HG03159 (cell line): ENCODE results near the gene HECTD1.
A peak's percentile ranks its signal among the peaks of the same experiment; 100 is the strongest.
"Not testable (repeated sequence)": the region's sequence is repeated elsewhere in the genome, so short reads cannot be mapped to it uniquely, and the experiment has no call there.

Experiments
- ATAC-seq: cut with Tn5 transposase; IDR thresholded peaks from one replicate; pipeline ENCODE4 v1.9.1; 2021; ENCODE audit warnings: mild to moderate bottlenecking, moderate library complexity; ENCODE audit not compliant: unreplicated experiment

Gene HECTD1

DNA sequence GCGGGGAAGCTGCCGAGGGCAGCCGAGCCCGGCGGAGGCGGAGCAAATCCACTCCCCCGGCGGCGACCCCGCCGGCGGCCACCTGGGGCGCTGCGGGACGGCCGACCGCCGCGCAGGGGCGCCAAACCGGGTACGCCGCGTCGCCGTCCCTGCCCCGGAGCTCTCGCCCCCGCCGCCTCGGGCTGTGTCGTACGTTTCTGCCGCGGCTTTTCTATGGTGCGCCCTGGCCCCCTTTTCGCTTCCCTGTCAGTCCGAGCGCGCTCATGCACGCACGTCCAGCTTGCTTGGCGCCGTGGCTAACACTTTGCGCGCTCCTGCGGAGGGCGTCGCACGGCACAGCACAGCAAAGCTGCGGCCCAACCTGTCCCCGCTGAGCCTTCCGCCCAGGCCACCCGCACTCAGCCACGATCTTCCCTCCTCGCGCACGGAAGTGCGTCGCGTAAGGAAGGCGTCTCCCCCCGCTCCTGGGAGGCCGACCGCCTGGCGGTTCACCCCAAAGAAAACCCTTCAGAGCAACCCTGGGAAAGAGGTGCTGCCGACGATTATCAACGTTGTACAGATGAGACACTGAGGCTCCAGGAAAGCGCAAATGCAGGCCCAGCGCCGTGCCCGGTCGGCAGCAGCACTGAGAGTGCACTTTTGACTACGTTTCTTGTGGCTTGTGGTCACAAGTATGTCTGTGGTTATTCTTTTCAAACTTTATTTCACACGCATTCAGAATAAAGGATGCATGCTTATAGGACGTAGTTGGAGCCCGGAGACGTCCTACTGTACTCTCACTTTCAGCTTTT lies at the start of gene HECTD1:
Gene HECTD1 (minus strand): TSS at position 39 of the 791 bp plus-strand sequence. CDS start 1,857 bp downstream, outside the sequence.
- peak; percentile 70 for ATAC-seq

DNA sequence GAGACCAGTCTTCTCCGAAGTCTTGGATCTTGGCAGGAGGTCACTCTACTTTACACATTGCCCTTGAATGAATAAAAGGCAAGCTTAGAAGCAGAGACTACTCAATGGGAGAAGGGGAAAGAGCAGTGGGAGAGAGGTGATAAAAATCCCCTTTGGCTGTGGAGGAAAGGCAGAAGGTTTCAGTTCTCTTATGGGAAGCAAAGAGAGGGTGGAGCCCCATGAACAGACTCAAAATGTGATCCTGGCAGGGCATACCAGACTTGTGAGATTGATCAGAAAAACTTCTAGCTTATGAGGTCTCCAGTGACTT lies 49.6 kb upstream of the HECTD1 start:
- ATAC-seq, result no peak

DNA sequence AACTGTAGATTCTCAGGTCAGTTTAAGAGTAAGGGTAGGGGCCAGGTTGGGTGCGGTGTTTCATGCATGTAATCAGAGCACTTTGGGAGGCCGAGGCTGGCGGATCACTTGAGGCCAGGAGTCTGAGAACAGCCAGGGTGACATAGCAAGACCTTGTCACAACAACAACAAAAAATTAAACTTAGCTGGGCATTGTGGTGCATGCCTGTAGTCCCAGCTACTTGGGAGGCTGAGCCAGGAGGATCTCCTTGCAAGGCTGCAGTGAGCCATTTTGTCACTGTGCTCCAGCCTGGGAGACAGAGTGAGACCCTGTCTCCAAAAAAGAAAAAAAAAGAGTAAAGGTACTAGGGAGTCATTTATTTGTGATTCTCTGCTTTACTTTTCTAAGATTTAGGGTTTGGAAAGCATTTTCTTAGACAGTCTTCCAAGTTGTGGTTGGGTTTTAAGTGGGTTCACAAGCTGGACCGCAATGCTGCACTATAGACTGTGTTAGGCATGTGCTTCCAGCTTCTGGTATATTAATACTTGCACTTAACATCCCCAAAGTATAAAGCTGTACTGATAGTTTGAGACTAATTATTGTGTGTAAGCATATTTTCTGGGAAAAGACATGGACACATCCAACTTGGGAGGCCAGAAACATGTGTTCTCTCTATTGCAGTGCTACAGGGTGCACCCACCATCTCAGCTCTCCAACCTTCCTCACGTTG lies 49.1 kb upstream of the HECTD1 start:
- ATAC-seq, result no peak

DNA sequence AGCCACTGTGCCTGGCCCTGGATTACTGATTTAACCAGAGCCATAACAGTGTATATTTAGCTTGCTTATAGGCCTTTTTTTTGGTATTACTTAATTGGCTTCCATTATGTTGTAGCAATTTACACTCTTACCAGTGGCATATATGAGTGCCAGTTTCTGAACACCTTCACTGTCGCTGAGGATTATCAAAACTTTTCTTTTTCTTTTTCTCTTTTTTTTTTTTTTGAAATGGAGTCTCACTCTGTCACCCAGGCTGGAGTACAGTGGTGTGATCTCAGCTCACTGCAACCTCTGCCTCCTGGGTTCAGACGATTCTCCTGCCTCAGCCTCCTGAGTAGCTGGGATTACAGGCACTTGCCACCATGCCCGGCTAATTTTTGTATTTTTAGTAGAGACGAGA lies 48.3 kb upstream of the HECTD1 start:
- not testable (repeated sequence) for ATAC-seq

DNA sequence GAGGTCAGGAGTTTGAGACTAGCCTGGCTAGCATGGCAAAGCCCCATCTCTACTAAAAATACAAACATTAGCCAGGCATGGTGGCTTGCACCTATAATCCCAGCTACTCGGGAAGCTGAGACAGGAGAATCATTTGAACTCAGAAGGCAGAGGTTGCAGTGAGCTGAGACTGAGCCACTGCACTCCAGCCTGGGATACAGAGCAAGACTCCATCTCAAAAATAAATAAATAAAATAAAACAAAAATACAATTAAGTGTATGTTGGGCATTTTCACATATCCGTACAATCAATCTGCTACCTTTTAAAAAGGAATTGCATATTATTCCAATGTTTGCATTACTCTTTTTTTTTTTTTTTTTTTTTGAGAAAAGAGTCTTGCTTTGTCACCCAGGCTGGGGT lies 47.7 kb upstream of the HECTD1 start:
- ATAC-seq, result no peak

DNA sequence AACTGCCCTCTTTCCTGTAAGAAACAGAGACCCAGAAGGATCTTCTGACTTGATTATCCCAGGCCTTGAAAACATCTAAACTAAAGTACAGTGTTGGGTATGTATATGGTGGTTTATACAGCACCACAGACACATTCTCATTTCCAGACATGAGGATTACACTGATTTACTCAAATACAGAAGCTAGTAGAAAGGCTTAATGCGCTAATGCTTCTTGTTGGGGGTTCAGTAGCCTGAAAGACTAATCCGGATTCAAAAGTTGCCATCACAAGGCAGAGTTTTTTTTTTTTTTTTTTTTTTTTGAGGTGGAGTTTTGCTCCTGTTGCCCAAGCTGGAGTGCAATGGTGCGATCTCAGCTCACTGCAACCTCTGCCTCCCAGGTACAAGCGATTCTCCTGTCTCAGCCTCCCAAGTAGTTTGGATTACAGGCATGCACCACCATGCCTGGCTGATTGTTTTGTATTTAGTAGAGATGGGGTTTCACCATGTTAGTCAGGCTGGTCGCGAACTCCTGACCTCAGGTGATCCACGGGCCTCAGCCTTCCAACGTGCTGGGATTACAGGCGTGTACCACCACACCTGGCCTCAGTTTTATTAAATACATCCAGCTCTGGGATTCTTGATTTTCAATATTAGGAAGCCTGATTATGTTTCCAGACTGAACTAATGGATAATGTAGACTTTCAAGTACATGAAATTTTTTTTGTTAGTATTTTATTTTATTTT lies 46.3 kb upstream of the HECTD1 start:
- no peak for ATAC-seq

DNA sequence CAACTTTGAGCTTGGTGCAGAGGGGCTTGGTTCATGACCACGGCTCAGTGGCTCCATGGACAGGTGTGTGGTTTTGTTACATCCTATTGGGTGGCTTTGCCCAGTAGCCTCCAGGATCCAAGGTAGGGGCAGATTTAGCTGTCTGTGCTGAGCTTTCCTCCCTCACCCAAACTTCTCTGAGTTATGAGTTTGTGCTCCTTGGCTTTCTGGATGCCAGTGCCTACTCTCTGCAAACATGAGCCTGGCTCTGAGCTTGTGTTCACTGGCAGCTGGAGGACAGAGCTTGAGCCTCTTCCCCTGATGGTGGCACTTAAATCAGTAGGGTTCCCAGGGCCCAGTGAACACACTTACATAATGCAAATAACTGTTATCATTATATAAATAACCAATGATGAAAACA lies 45.3 kb upstream of the HECTD1 start:
- ATAC-seq, result no peak

DNA sequence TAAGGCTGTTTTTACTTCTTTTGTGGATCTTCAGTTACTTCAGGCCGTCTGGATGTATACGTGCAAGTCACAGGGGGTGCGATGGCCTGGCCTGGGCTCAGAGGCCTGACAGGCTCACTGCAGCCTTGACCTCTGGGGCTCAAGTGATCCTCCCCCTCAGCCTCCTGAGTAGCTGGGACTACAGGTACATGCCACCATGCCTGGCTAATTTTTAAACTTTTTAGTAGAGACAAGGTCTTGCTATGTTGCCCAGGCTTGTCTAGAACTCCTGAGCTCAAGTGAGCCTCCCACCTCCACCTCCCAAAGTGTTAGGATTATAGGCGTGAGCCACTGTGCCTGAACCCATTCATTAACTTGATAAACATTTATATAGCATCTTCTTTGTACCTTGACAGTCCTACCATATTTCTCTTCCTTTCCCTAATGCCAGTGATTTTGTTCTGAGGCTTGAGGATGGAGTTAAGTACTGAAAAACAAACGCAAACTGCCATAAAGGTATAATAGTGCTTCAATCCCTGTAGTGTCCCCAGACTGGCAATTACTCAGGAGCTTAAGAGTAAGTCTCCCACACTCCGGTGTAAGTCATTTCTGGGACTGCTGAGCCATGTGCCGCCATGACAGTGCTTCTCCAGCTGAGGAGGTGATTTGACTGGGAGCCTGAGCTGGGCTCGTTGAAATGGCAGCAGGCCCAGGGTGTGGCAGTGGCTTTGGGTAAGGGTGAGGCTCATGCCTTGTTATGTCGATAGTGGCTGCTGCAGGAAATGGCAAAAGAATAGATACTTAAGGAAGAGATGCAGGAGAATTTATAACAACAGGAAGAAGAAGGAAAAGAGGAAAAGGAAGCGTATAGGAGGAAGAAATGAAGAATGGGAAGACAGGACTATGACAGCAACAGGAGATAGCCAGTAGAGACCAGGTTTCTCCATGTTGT lies 43.7 kb upstream of the HECTD1 start:
- ATAC-seq, result no peak

DNA sequence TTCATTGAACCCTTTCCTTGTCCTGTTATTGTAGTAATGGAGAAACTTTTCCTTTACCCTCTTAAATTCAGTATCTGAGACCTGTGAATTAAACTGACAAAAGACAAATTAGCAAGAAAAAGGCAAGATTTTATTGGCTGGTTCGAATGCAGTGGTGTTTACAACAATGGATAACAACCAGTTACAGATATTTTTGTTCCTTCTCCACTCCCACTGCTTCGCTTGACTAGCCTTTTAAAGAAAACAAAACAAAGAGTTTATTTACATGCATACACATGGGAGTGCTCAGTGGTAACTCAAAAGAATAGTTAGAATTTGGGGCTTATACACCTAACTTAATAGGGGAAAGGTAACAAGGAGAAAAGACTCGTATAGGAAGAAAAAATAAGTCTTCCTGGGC lies 37.0 kb upstream of the HECTD1 start:
- ATAC-seq, result no peak

DNA sequence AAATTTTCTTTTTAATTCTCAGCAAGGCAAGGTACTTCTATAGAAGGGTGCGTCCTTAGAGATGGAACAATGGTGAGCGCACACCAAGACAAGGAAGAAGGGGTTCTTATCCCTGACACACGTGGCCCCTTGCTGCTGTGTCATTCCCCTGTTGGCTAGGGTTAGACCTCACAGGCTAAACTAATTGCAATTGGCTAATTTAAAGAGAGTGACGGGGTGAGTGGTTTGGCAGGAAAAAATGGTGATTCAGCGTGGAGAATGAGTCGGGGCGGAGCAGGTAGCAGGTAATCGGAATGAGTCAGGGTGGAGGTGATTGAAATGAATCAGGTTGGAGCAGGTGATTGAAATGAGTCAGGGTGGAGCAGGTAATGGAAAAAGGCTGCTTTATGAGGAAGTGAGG lies 36.3 kb upstream of the HECTD1 start:
- ATAC-seq, result no peak

DNA sequence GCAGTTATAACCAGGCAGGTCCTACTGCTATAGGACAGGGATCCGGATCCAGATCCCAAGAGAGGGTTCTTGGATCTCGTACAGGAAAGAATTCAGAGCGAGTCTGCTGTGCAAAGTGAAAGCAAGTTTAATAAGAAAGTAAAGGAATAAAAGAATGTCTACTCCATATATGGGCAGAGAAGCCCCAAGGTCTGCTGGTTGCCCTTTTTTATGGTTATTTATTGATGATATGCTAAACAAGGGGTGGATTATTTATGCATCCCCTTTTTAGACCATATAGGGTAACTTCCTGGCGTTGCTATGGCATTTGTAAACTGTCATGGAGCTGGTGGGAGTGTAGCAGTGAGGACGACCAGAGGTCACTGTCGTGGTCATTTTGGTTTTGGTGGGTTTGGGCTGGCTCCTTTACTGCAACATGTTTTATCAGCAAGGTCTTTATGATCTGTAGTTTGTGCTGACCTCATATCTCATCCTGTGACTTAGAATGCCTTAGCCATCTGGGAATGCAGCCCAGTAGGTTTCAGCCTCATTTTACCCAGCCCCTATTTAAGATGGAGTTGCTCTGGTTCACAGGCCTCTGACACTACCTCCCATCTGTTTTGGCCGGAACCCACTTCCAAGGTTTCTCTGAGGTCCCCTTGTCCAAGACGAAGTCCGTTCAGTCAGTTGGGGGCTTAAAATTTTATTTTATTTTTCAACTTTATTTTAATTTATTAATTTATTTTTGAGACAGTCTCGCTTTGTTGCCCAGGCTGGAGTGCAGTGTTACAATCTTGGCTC lies 34.8 kb upstream of the HECTD1 start:
- ATAC-seq, result not testable (repeated sequence)

DNA sequence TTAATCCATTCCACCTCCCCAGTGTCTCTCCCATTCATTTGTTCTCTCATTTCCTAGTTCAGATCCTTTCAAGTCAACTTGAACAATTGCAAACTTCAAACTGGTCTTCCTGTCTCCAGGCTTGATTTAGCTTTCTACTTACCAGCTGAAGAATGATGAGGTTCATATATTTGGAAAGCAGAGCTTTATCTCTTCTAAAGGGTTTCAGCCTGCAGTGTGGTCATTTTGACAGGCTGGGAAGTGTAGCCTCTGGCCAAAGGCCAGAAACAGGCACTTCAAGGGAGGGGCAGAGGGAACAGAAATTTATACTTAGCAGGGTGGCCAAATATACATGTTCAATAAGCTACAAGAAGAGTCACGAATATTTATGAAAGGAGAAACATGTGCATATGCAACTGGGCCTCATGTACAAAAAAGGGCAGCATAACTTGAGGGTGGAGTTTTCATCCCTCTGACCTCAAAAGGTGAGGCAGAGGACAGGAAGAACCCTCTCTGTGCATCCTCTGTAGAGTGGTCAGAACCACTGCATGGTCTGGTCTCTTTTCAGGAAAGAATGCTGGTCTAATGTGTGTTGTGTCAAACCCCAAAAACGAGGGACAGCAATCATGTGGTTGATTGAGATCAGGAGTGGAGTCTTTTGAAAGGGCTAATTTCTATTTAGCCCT lies 34.0 kb upstream of the HECTD1 start:
- ATAC-seq, result no peak

DNA sequence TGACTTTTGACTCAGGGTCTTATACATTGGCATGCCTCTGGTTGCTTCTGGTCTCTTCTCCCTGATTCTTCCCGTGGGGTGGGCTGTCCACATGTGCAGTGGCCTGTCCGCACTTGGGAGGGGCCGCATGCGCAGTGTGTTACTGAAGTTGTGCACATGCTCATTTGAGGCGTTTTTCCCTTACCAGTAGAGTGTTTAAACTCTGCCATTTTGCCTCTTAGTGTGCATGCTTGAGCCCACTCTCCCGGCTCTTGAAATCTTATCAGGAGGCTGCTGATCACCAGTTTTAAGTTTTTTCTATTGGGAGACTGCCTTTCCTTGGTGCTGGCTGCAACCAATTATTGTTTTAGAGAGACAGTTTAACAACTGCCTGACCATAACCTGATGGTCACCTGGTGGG lies 32.1 kb upstream of the HECTD1 start:
- ATAC-seq, result no peak

DNA sequence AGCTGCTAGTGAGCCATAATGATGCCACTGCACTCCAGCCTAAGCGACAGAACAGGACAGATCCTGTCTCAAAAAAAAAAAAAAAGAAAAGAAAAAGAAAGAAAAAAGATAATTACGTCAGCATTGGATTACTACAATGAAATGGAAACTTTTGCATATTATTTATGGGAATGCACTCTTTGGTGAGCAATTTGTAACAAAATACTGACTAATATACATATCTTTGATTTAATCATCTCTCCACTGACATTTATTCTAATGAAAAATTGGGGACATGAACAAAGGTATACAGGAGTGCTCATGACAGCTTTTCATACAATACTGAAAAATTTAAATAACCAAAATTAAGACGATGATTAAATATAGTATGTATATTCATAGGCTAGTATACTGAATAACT lies 27.9 kb upstream of the HECTD1 start:
- no peak for ATAC-seq

DNA sequence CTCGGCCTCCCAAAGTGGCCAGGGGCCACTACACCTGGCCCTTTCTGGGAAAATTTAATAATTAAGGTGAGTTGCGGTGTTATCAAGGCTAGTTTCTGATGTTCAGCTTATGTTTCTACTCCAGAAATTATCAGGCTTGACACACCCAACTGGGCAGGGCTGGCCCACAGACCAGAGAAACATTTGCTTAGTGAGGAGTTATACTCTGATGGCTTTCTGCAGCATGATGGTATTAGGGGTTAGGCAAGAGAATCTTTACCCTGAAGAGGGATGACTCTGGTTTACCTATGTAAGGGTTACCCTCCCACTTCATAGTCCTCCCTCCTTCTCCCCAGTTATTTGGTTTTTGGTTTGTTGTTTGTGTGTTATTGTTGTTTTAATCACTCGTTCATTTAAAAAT lies 24.5 kb upstream of the HECTD1 start:
- ATAC-seq, result no peak

DNA sequence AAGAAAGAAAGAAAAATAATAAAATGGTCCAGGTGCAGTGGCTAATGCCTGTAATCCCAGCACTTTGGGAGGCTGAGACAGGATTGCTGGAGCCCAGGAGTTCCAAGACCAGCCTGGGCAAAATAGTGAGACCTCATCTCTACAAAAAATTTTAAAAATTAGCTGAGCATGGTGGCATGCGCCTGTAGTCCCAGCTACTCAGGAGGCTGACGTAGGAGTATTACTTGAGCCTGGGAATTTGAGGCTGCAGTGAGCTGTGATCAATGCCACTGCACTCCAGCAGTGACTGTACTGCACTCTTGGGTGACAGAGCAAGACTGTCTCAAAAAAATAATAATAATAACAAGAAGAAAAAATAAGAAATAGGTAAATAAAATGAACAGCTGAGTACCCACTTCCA lies 23.7 kb upstream of the HECTD1 start:
- ATAC-seq, result not testable (repeated sequence)

DNA sequence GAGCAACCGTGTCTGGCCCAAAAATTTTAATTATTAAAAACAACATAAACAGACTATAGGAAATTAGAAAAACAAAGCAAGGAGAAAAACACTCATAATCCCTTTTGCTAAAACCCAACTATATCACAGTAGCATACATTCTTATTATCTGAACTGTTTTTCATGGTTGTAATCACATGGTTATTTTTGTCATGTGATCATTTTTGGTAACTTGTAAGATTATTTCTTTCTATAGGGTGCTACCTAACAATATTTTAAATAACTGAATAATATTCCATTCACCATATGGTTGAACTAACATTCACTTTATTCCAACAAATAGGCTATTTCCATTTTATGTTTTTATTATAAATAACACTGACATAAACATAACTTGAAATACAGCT lies 23.0 kb upstream of the HECTD1 start:
- ATAC-seq, result no peak

DNA sequence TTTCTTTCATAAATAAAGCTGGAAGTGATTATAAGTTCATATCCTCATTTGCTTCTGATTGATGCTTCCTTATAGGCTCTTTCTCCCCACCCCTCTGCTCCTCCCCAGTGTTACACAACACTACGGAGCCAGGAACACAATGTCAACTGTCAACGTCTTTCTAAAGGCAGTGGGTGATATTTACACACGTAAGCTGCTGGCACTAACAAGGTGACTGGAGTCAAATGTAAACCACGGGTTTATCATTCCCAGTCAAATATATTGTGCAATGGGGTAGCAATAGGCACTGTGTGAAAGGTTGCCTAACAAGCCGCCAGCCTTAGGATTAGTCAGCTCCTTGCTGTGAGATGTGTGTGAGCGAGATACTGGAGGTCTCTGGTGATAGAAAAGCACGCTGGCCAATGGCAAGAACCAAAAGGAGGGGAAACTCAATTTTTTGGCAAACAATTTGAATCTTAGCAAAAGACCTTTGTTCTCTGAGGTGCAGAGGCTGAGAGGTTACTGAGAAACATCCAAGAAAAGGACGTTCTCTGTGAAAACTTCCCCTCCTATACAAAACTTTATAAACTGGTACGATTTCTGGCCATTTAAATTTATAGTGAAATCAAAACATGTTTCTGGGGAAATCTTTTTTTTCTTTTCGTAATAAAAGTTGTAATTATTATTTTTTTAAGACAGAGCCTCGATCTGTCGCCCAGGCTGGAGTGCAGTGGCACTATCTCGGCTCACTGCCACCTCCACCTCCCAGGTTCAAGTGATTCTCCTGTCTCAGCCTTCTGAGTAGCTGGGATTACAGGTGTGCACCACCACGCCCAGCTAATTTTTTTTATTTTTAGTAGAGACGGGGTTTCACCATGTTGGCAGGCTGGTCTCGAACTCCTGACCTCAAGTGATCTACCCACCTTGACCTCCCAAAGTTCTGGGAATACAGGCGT lies 22.3 kb upstream of the HECTD1 start:
- no peak for ATAC-seq

DNA sequence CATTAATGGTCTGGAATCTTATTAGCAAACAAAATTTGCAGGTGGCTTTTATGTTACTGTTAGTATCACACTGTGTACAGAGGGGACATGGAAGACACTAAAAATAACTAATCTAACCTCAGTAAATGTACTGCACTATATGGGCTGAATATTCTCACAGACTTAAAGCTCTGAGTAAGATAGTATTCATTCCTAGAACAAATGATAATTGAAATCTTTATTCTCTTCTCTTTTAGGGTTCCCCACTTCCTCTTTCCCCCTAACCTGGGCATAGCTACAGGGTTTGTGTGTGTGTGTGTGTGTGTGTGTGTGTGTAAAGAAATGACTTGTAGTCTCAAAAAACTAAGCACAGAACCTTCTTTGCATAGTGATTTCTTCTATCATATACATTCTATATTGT lies 21.4 kb upstream of the HECTD1 start:
- peak; percentile 95 for ATAC-seq
